Mesenchymal stem cell (in vitro differentiated cells and primary cell): ENCODE results near the gene RARB.
A peak's percentile ranks its signal among the peaks of the same experiment; 100 is the strongest.

Experiments used
- DNase-seq: peaks from one replicate; pipeline ENCODE4 v3.0.0-alpha.2; 2013
- H2AFZ ChIP-seq: one replicate; pipeline ENCODE4 v1.6.1; 2013; ENCODE audit warnings: low read depth, mild to moderate bottlenecking, control low read depth, inconsistent platforms, low read length, moderate library complexity
- H2AK5ac ChIP-seq: 2 replicates; pipeline ENCODE4 v1.6.1; 2013; ENCODE audit warnings: low read length, moderate library complexity, mild to moderate bottlenecking, inconsistent platforms; ENCODE audit not compliant: severe bottlenecking
- H2BK120ac ChIP-seq: one replicate; pipeline ENCODE4 v1.6.1; 2013; ENCODE audit warnings: low read depth, mild to moderate bottlenecking, inconsistent platforms, low read length, moderate library complexity
- H2BK12ac ChIP-seq, 2 experiments: one replicate each; pipeline ENCODE4 v1.6.1; 2013; ENCODE audit warnings: inconsistent platforms in 2 of 2, low read length in 2 of 2, mild to moderate bottlenecking in 2 of 2, moderate library complexity in 2 of 2, control low read depth in 1 of 2
- H2BK15ac ChIP-seq: one replicate; pipeline ENCODE4 v1.6.1; 2013; ENCODE audit warnings: mild to moderate bottlenecking, low read depth, inconsistent platforms; ENCODE audit not compliant: poor library complexity, severe bottlenecking
- H2BK5ac ChIP-seq: 2 replicates; pipeline ENCODE4 v1.6.1; 2013; ENCODE audit warnings: low read depth, mild to moderate bottlenecking, low read length, control low read depth, inconsistent platforms; ENCODE audit not compliant: poor library complexity, severe bottlenecking
- H3K14ac ChIP-seq, 2 experiments: one replicate each; pipeline ENCODE4 v1.6.1; 2013; ENCODE audit warnings: inconsistent platforms in 2 of 2, low read length in 2 of 2, control low read depth in 1 of 2, mild to moderate bottlenecking in 1 of 2, moderate library complexity in 1 of 2
- H3K18ac ChIP-seq, 2 experiments: one replicate each; pipeline ENCODE4 v1.6.1; 2013; ENCODE audit warnings: inconsistent platforms in 2 of 2, low read length in 2 of 2, control low read depth in 1 of 2, low read depth in 1 of 2, mild to moderate bottlenecking in 1 of 2
- H3K23ac ChIP-seq, 2 experiments: one replicate each; pipeline ENCODE4 v1.6.1; 2013; ENCODE audit warnings: inconsistent platforms in 2 of 2, low read length in 2 of 2, mild to moderate bottlenecking in 2 of 2, moderate library complexity in 2 of 2, control low read depth in 1 of 2
- H3K27ac ChIP-seq: 2 replicates; pipeline ENCODE4 v1.5.1; 2013; ENCODE audit warnings: mild to moderate bottlenecking, moderate library complexity, low read length, control low read depth, inconsistent platforms; ENCODE audit not compliant: poor library complexity, severe bottlenecking
- H3K27me3 ChIP-seq, 2 experiments: 2 replicates each; pipeline versions ENCODE4 v1.6.1 to v1.7.0; 2013; ENCODE audit warnings: low read length in 2 of 2, mild to moderate bottlenecking in 2 of 2, moderate library complexity in 2 of 2, control low read depth in 1 of 2, inconsistent platforms in 1 of 2; ENCODE audit not compliant: control insufficient read depth in 1 of 2, insufficient read depth in 1 of 2
- H3K36me3 ChIP-seq, 2 experiments: 2 replicates each; pipeline versions ENCODE4 v1.6.1 to v1.7.0; 2013; ENCODE audit warnings: low read length in 2 of 2, control low read depth in 1 of 2, inconsistent platforms in 1 of 2, low read depth in 1 of 2, mild to moderate bottlenecking in 1 of 2; ENCODE audit not compliant: insufficient read depth in 2 of 2, control insufficient read depth in 1 of 2
- H3K4ac ChIP-seq, 2 experiments: one replicate each; pipeline ENCODE4 v1.6.1; 2013; ENCODE audit warnings: inconsistent platforms in 2 of 2, low read length in 2 of 2, mild to moderate bottlenecking in 2 of 2, moderate library complexity in 2 of 2, control low read depth in 1 of 2, low read depth in 1 of 2
- H3K4me1 ChIP-seq: 2 replicates; pipeline ENCODE4 v1.6.1; 2013; ENCODE audit warnings: low read depth, low read length, control low read depth; ENCODE audit not compliant: control insufficient read depth, insufficient read depth
- H3K4me2 ChIP-seq: 2 replicates; pipeline ENCODE4 v1.6.1; 2013; ENCODE audit warnings: low read length, mild to moderate bottlenecking, inconsistent platforms; ENCODE audit not compliant: poor library complexity, severe bottlenecking
- H3K4me3 ChIP-seq, 2 experiments: 2 replicates each; pipeline versions ENCODE4 v1.5.1 to v1.7.0; 2013; ENCODE audit warnings: low read length in 2 of 2, mild to moderate bottlenecking in 2 of 2, control low read depth in 1 of 2, low read depth in 1 of 2; ENCODE audit not compliant: insufficient read depth in 1 of 2
- H3K79me1 ChIP-seq: replicated peaks from 2 replicates; pipeline ENCODE4 v1.6.1; 2013; ENCODE audit warnings: mild to moderate bottlenecking, control low read depth, low read length, inconsistent platforms; ENCODE audit not compliant: poor library complexity, severe bottlenecking
- H3K9ac ChIP-seq: 2 replicates; pipeline ENCODE4 v1.7.0; 2013; ENCODE audit warnings: mild to moderate bottlenecking, low read length, moderate library complexity
- H3K9me3 ChIP-seq: 2 replicates; pipeline ENCODE4 v1.7.0; 2013; ENCODE audit warnings: mild to moderate bottlenecking, low read length; ENCODE audit not compliant: control insufficient read depth
- H4K8ac ChIP-seq: one replicate; pipeline ENCODE4 v1.6.1; 2013; ENCODE audit warnings: inconsistent platforms, mild to moderate bottlenecking, low read length, moderate library complexity
- H4K91ac ChIP-seq: one replicate; pipeline ENCODE4 v1.6.1; 2013; ENCODE audit warnings: mild to moderate bottlenecking, low read length, inconsistent platforms
- WGBS: methylation state at CpG from one replicate; pipeline ENCODE4 v1.1.7; 2013; ENCODE audit warnings: mixed read lengths; 5-methylcytosine and 5-hydroxymethylcytosine counted together

The RARB gene

DNA sequence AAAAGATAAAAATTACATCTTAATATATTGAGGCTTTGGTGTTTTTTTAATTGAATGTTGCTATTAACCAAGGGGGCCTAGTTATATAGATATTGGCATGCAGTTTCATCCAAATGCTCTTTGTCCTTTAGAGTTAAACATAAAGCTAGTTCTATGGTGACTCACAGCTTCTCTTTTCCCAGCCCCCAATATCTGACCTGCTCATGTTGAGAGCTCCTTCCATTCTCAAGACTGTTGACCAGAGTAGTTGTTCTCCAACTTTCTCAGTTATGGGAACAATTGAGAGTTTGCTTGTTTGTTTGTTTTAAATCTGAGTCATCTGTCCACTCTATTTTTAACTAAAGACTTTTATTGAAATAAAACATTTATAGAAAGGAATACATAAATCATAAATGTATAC is 15.8 kb upstream of the RARB start:
- Histone ChIP-seq H2BK12ac (no peak overlapping the region), H2BK120ac (no peak overlapping the region), H3K4ac (no peak overlapping the region), H3K18ac (no peak overlapping the region), H3K36me3 (no peaks in the 10 kb centered on the region), H2BK5ac (no peak overlapping the region), H3K9me3 (no peaks in the 10 kb centered on the region), H4K8ac (no peak overlapping the region), H4K91ac (no peak overlapping the region), H2AFZ (no peak overlapping the region), H3K4me2 (no peak overlapping the region), H3K4me1 (no peaks in the 10 kb centered on the region), H3K27me3 (no peaks in the 10 kb centered on the region), H2BK15ac (no peak overlapping the region), H3K27ac (no peak overlapping the region), H3K14ac (no peak overlapping the region), H2AK5ac (no peak overlapping the region), H3K23ac (no peak overlapping the region), H3K4me3 (no peak overlapping the region), H3K9ac (no peak overlapping the region), H3K79me1 (no peaks in the 10 kb centered on the region)
- peak; percentile 66 for DNase-seq

DNA sequence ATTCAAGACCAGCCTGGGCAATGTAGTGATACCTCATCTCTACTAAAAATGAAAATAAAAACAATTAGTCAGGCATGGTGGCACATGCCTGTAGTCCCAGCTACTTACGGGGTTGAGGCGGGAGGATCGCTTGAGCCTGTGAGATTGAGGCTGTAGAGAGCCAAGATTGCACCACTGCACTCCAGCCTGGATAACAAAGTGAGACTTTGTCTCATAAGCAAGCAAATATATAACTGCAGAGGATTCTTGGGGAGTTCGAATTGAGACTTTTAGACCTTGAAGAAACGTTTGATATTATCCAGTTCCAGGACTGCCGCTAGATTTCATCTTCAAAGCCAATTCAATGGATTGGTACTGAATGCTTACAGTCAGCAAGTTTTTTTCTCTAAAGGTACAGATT is 11.9 kb upstream of the RARB start:
- Histone ChIP-seq H3K4me2 (no peak overlapping the region), H2BK12ac (no peak overlapping the region), H2BK15ac (no peak overlapping the region), H4K91ac (no peak overlapping the region), H3K4me3 (no peak overlapping the region), H3K9ac (no peak overlapping the region), H3K14ac (no peak overlapping the region), H3K23ac (no peak overlapping the region), H2BK120ac (no peak overlapping the region), H3K27ac (no peak overlapping the region), H3K4me1 (no peaks in the 10 kb centered on the region), H3K4ac (no peak overlapping the region), H4K8ac (no peak overlapping the region), H3K9me3 (no peaks in the 10 kb centered on the region), H2AFZ (no peak overlapping the region), H3K79me1 (no peaks in the 10 kb centered on the region), H3K27me3 (no peaks in the 10 kb centered on the region), H2BK5ac (no peak overlapping the region), H3K36me3 (no peaks in the 10 kb centered on the region), H2AK5ac (no peak overlapping the region), H3K18ac (no peak overlapping the region)
- 94% methylated on average over 6 of the region's 6 CpGs for WGBS
- no peak for DNase-seq

DNA sequence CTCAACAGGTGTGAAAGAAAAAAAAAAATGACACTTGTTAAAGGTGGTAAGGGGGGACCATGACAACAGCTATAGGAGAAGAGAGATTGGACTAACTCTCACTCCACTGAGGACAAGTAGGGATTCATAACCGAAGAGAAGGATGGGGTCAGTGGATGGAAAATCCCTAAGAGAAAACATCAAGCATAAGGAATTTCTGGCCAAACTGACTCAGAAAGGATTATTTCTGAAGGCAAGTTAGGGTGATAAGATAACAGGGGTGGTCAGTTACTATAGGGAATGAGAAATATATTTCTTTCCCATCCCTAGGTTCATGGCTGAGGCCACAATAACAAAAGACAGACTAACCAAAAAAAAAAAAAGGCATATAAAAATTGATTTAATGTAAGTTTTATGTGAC is 9.5 kb upstream of the RARB start:
- no peak for DNase-seq
- Histone ChIP-seq H2AFZ (no peak overlapping the region), H3K36me3 (no peaks in the 10 kb centered on the region), H3K27me3 (no peaks in the 10 kb centered on the region), H3K4me1 (no peaks in the 10 kb centered on the region), H3K4me3 (no peak overlapping the region), H2BK15ac (no peak overlapping the region), H3K14ac (no peak overlapping the region), H3K27ac (no peak overlapping the region), H3K9me3 (no peaks in the 10 kb centered on the region), H2BK12ac (no peak overlapping the region), H2BK5ac (no peak overlapping the region), H3K18ac (no peak overlapping the region), H3K4ac (no peak overlapping the region), H4K91ac (no peak overlapping the region), H3K9ac (no peak overlapping the region), H2AK5ac (no peak overlapping the region), H4K8ac (no peak overlapping the region), H3K4me2 (no peak overlapping the region), H3K23ac (no peak overlapping the region), H2BK120ac (no peak overlapping the region), H3K79me1 (no peaks in the 10 kb centered on the region)
- WGBS: 100% methylated on average over 1 of the region's 1 CpG

GRCh38 chr3:25419251-25419650 is 8.8 kb upstream of the RARB start:
- Histone ChIP-seq H3K4me3 (no peak overlapping the region), H4K8ac (no peak overlapping the region), H2AK5ac (no peak overlapping the region), H3K27ac (no peak overlapping the region), H2BK15ac (no peak overlapping the region), H4K91ac (no peak overlapping the region), H2BK12ac (no peak overlapping the region), H2BK120ac (no peak overlapping the region), H3K4me1 (peaks cover 2% of the 10 kb centered on the region), H3K79me1 (no peaks in the 10 kb centered on the region), H3K9me3 (no peaks in the 10 kb centered on the region), H3K23ac (no peak overlapping the region), H3K18ac (no peak overlapping the region), H3K9ac (no peak overlapping the region), H2BK5ac (no peak overlapping the region), H3K14ac (no peak overlapping the region), H3K4ac (no peak overlapping the region), H2AFZ (no peak overlapping the region), H3K36me3 (no peaks in the 10 kb centered on the region), H3K27me3 (no peaks in the 10 kb centered on the region), H3K4me2 (no peak overlapping the region)
- 57% methylated on average over 1 of the region's 1 CpG for WGBS
- no peak for DNase-seq
